ENCODE results near the gene WWC2. TPM values are rescaled to one million over a fixed set of nuclear protein-coding genes. Genes with fewer than 3 reads are reported as not detected.

The WWC2 gene
- total and polyA plus RNA-seq, 2 experiments from 2014 or later: 33.2 to 48.3 TPM

DNA sequence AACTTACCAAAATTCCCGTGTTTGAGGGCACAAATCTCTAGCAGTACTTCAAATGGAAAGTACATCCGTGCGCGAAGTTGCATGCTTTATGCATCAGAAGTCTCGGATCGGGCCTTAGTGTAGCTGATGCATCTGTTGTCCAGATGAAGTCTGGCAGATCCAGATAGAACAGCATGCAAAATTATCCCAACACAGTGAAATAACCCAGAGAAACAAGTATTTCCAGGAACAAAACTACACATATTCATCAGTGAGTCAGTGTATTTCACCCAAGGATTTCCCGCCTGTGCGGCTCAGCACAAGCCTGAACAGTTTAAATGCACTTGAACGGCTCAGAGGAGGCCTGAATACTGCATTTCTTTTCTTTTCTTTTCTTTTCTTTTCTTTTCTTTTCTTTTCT, 250.6 kb downstream of the WWC2 start:
- no peaks in the 10 kb centered on the region for H3K36me3 ChIP-seq (ENCODE audit: low read depth)
- TF ChIP-seq EZH2 (IDR thresholded peaks at IDR 0.05; ENCODE audit: insufficient read depth, poor library complexity, severe bottlenecking) (no peak), EZH2phosphoT487 (IDR thresholded peaks at IDR 0.05; ENCODE audit: insufficient read depth, low read depth) (no peak)
- H3K79me2 ChIP-seq (ENCODE audit: insufficient read depth): no peaks in the 10 kb centered on the region
- no peaks in the 10 kb centered on the region for H4K20me1 ChIP-seq (ENCODE audit: insufficient read depth)
- no peaks in the 10 kb centered on the region for H3K9me3 ChIP-seq (ENCODE audit: low read depth)
- H3K9ac ChIP-seq: peak overlapping the region; percentile 87
- H3K4me2 ChIP-seq (ENCODE audit: unreplicated experiment): peak overlapping the region; percentile 97
- peak; percentile 89 for DNase-seq
- H3K4me3 ChIP-seq: peak overlapping the region; percentile 70
- peaks cover 31% of the 10 kb centered on the region for H3F3A ChIP-seq (ENCODE audit: insufficient read depth)
- in situ Hi-C loops (cut with MboI): no loop called here
- H2AFZ ChIP-seq: peak overlapping the region; percentile 11; the same call in 1 of the 2 replicates
- H3K4me1 ChIP-seq (ENCODE audit: insufficient read depth): peaks cover 32% of the 10 kb centered on the region
- H3K27me3 ChIP-seq (replicated peaks; ENCODE audit: insufficient read depth): no peaks in the 10 kb centered on the region
- peak overlapping the region; percentile 98 for H3K27ac ChIP-seq
- 3 to 5% methylated on average over 9 of the region's 9 CpGs for WGBS, 2 experiments (ENCODE audit: low coverage in 1 of 2, low lambda C conversion rate in 2 of 2, missing lambda C conversion rate in 2 of 2)
- no peaks in the 10 kb centered on the region for H3K9me2 ChIP-seq (ENCODE audit: insufficient read depth)

- no peaks in the 10 kb centered on the region for H4K20me1 ChIP-seq (ENCODE audit: insufficient read depth)
- H3K4me1 ChIP-seq (ENCODE audit: insufficient read depth): peaks cover 38% of the 10 kb centered on the region
- H3K9ac ChIP-seq: peak overlapping the region; percentile 87
- H3K4me3 ChIP-seq: peak overlapping the region; percentile 70
- peak overlapping the region; percentile 72 for H2AFZ ChIP-seq
- H3K4me2 ChIP-seq (ENCODE audit: unreplicated experiment): peak overlapping the region; percentile 97
- no peaks in the 10 kb centered on the region for H3K9me2 ChIP-seq (ENCODE audit: insufficient read depth)
- peaks cover 38% of the 10 kb centered on the region for H3F3A ChIP-seq (ENCODE audit: insufficient read depth)
- peak overlapping the region; percentile 98 for H3K27ac ChIP-seq
- DNase-seq: peak; percentile 80
- no peaks in the 10 kb centered on the region for H3K36me3 ChIP-seq (ENCODE audit: low read depth)
- H3K9me3 ChIP-seq (ENCODE audit: low read depth): no peaks in the 10 kb centered on the region
- in situ Hi-C loops (cut with MboI): no loop called here
- H3K27me3 ChIP-seq (replicated peaks; ENCODE audit: insufficient read depth): no peaks in the 10 kb centered on the region
- 20 to 25% methylated on average over 16 to 17 of the region's 17 CpGs for WGBS, 2 experiments (ENCODE audit: low coverage in 1 of 2, low lambda C conversion rate in 2 of 2, missing lambda C conversion rate in 2 of 2)
- H3K79me2 ChIP-seq (ENCODE audit: insufficient read depth): no peaks in the 10 kb centered on the region
- TF ChIP-seq EZH2 (IDR thresholded peaks at IDR 0.05; ENCODE audit: insufficient read depth, poor library complexity, severe bottlenecking): no peak
- no peak for TF ChIP-seq EZH2phosphoT487 (IDR thresholded peaks at IDR 0.05; ENCODE audit: insufficient read depth, low read depth)
These were observed 251.4 kb downstream of the WWC2 start for GRCh38 chr4:183350317-183351071.

GRCh38 chr4:183352546-183352945, 253.5 kb downstream of the WWC2 start:
- Histone ChIP-seq H2AFZ (no peak overlapping the region), H3K4me3 (no peak overlapping the region), H3K27me3 (replicated peaks; ENCODE audit: insufficient read depth) (no peaks in the 10 kb centered on the region), H3K36me3 (ENCODE audit: low read depth) (no peaks in the 10 kb centered on the region), H4K20me1 (ENCODE audit: insufficient read depth) (no peaks in the 10 kb centered on the region), H3K9me3 (ENCODE audit: low read depth) (no peaks in the 10 kb centered on the region), H3F3A (ENCODE audit: insufficient read depth) (peaks cover 46% of the 10 kb centered on the region), H3K9ac (no peak overlapping the region), H3K9me2 (ENCODE audit: insufficient read depth) (no peaks in the 10 kb centered on the region), H3K27ac (no peak overlapping the region), H3K79me2 (ENCODE audit: insufficient read depth) (no peaks in the 10 kb centered on the region), H3K4me1 (ENCODE audit: insufficient read depth) (peaks cover 42% of the 10 kb centered on the region), H3K4me2 (ENCODE audit: unreplicated experiment) (no peak overlapping the region)
- DNase-seq: no peak
- TF ChIP-seq EZH2 (IDR thresholded peaks at IDR 0.05; ENCODE audit: insufficient read depth, poor library complexity, severe bottlenecking) (no peak), EZH2phosphoT487 (IDR thresholded peaks at IDR 0.05; ENCODE audit: insufficient read depth, low read depth) (no peak)
- WGBS, 2 experiments (ENCODE audit: low coverage in 1 of 2, low lambda C conversion rate in 2 of 2, missing lambda C conversion rate in 2 of 2): 95 to 98% methylated on average over 5 of the region's 5 CpGs
- in situ Hi-C loops (cut with MboI): no loop called here

- no peak for TF ChIP-seq EZH2phosphoT487 (IDR thresholded peaks at IDR 0.05; ENCODE audit: insufficient read depth, low read depth)
- no peak for TF ChIP-seq EZH2 (IDR thresholded peaks at IDR 0.05; ENCODE audit: insufficient read depth, poor library complexity, severe bottlenecking)
- Histone ChIP-seq H3K4me1 (ENCODE audit: insufficient read depth) (peaks cover 32% of the 10 kb centered on the region), H3F3A (ENCODE audit: insufficient read depth) (peaks cover 38% of the 10 kb centered on the region), H3K36me3 (ENCODE audit: low read depth) (no peaks in the 10 kb centered on the region), H2AFZ (no peak overlapping the region), H3K9me3 (ENCODE audit: low read depth) (no peaks in the 10 kb centered on the region), H3K9ac (no peak overlapping the region), H3K9me2 (ENCODE audit: insufficient read depth) (no peaks in the 10 kb centered on the region), H3K4me2 (ENCODE audit: unreplicated experiment) (no peak overlapping the region), H3K79me2 (ENCODE audit: insufficient read depth) (no peaks in the 10 kb centered on the region), H3K27ac (no peak overlapping the region), H3K4me3 (no peak overlapping the region), H3K27me3 (replicated peaks; ENCODE audit: insufficient read depth) (no peaks in the 10 kb centered on the region), H4K20me1 (ENCODE audit: insufficient read depth) (no peaks in the 10 kb centered on the region)
- no peak for DNase-seq
- WGBS, 2 experiments (ENCODE audit: low coverage in 1 of 2, low lambda C conversion rate in 2 of 2, missing lambda C conversion rate in 2 of 2): 94% methylated on average over 8 of the region's 8 CpGs
- in situ Hi-C loops (cut with MboI): no loop called here
These were observed 254.5 kb downstream of the WWC2 start for GRCh38 chr4:183353557-183353956.
